Measurements from ENCODE around the gene EZH2.

GRCh38 chr7:148824864-148825263, 59.2 kb downstream of the EZH2 start:
- TF ChIP-seq, protein P1, sequence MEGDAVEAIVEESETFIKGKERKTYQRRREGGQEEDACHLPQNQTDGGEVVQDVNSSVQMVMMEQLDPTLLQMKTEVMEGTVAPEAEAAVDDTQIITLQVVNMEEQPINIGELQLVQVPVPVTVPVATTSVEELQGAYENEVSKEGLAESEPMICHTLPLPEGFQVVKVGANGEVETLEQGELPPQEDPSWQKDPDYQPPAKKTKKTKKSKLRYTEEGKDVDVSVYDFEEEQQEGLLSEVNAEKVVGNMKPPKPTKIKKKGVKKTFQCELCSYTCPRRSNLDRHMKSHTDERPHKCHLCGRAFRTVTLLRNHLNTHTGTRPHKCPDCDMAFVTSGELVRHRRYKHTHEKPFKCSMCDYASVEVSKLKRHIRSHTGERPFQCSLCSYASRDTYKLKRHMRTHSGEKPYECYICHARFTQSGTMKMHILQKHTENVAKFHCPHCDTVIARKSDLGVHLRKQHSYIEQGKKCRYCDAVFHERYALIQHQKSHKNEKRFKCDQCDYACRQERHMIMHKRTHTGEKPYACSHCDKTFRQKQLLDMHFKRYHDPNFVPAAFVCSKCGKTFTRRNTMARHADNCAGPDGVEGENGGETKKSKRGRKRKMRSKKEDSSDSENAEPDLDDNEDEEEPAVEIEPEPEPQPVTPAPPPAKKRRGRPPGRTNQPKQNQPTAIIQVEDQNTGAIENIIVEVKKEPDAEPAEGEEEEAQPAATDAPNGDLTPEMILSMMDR (conservative IDR thresholded peaks at IDR 0.05; ENCODE audit: low read depth, low read length) = no peak
- TF ChIP-seq MAZ (IDR thresholded peaks at IDR 0.05; ENCODE audit: borderline replicate concordance, low read depth, low read length) (no peak), POLR2A (IDR thresholded peaks at IDR 0.05; ENCODE audit: low read depth, low read length) (no peak), RCOR1 (IDR thresholded peaks at IDR 0.05; ENCODE audit: insufficient replicate concordance, low read length) (no peak), RFX5 (IDR thresholded peaks at IDR 0.05; ENCODE audit: low read depth, low read length) (no peak), SMC3 (IDR thresholded peaks at IDR 0.05; ENCODE audit: low read depth, low read length) (no peak), RAD21 (IDR thresholded peaks at IDR 0.05; ENCODE audit: low read length) (no peak), MAFK (IDR thresholded peaks at IDR 0.05; ENCODE audit: low read depth, low read length) (no peak), CEBPB (IDR thresholded peaks at IDR 0.05; ENCODE audit: low read depth, low read length) (no peak), NFE2L2 (IDR thresholded peaks at IDR 0.05; ENCODE audit: low read depth, low read length) (no peak), BHLHE40 (IDR thresholded peaks at IDR 0.05; ENCODE audit: low read depth, low read length) (no peak), MXI1 (IDR thresholded peaks at IDR 0.05; ENCODE audit: borderline replicate concordance, low read depth, low read length) (no peak)
